ENCODE data around the gene RPL12. TPM values are rescaled to one million over a fixed set of nuclear protein-coding genes. Genes with fewer than 3 reads are reported as not detected.
A peak's percentile ranks its signal among the peaks of the same experiment; 100 is the strongest.

Gene RPL12
- total and polyA plus RNA-seq, 9 of the 15 experiments (the other 6 are each of a cell fraction or from before 2014, with no cell fraction given) = 1,614 to 4,558 (median 2,531) TPM

GRCh38 chr9:127405344-127406125, 45.7 kb downstream of the RPL12 start:
- no peak for DNase-seq (ENCODE audit: extremely low read depth in 1 of 4, low spot score in 3 of 4)
- in situ Hi-C loops (cut with MboI) = no loop called here
- FAIRE-seq = no peak

GRCh38 chr9:127404631-127405030, 46.6 kb downstream of the RPL12 start:
- CTCF ChIA-PET (ENCODE audit: low intra/inter-chr PET ratio) = no interaction called here
- FAIRE-seq = no peak
- peaks cover 2 to 40% of the 10 kb centered on the region in 2 experiments; a peak in 4 of 5 replicates for H3K4me1 ChIP-seq (replicated peaks in 1 of 2; ENCODE audit: control insufficient read depth in 2 of 2, insufficient read depth in 2 of 2, low read length in 2 of 2)
- TF ChIP-seq ZBTB34 (CRISPR knock-in tag; IDR thresholded peaks at IDR 0.05) (no peak), ZNF354B (CRISPR knock-in tag; IDR thresholded peaks at IDR 0.05) (no peak), E2F1 (CRISPR knock-in tag; IDR thresholded peaks at IDR 0.05) (no peak), POLR3A (IDR thresholded peaks at IDR 0.05; ENCODE audit: borderline replicate concordance, extremely low read depth, insufficient read depth, insufficient read length) (no peak), C11orf30 (IDR thresholded peaks at IDR 0.05; ENCODE audit: low read depth) (no peak), HES1 (IDR thresholded peaks at IDR 0.05; ENCODE audit: low read depth) (no peak), NFYB (IDR thresholded peaks at IDR 0.05; ENCODE audit: extremely low read depth, insufficient read length) (no peak), PHF21A (IDR thresholded peaks at IDR 0.05; ENCODE audit: borderline replicate concordance, low read depth) (no peak), HSF4 (CRISPR knock-in tag; IDR thresholded peaks at IDR 0.05; ENCODE audit: borderline replicate concordance) (no peak)

More at GRCh38 chr9:127405344-127406125, 45.7 kb downstream of the RPL12 start:
- H3K79me2 ChIP-seq (ENCODE audit: control insufficient read depth, insufficient read depth, low read length) = no peaks in the 10 kb centered on the region
- peaks cover 6% of the 10 kb centered on the region for H3K9me1 ChIP-seq (ENCODE audit: control insufficient read depth, insufficient read depth, low read length)
- no TSS peak for BruUV-seq (replicated peaks)
- H3K4me2 ChIP-seq (ENCODE audit: insufficient read depth, low read length) = no peak overlapping the region
- CTCF ChIA-PET (ENCODE audit: low intra/inter-chr PET ratio) = no interaction called here
- H4K20me1 ChIP-seq (replicated peaks; ENCODE audit: control insufficient read depth, insufficient read depth, low read length) = no peaks in the 10 kb centered on the region; the same call in 1 of the 2 replicates
- no peak overlapping the region for H3K4me3 ChIP-seq
- H3K27ac ChIP-seq (ENCODE audit: extremely low read depth, low read depth, low read length) = no peak overlapping the region
- WGBS (ENCODE audit: insufficient coverage, low coverage, missing lambda C conversion rate) = 80% methylated on average over 14 of the region's 20 CpGs
- H3K36me3 ChIP-seq (ENCODE audit: control insufficient read depth, insufficient read depth, low read length) = no peaks in the 10 kb centered on the region
- intact Hi-C loops (cut with micrococcal nuclease) = no loop called here
- TF ChIP-seq ZNF232 (CRISPR knock-in tag; IDR thresholded peaks at IDR 0.05) (no peak), RBM25 (IDR thresholded peaks at IDR 0.05; ENCODE audit: low read depth, low read length, severe bottlenecking) (peak; percentile 52), ZFP36 (IDR thresholded peaks at IDR 0.05; ENCODE audit: low read depth, low read length, partially characterized antibody) (peak; percentile 70)
- POLR2A ChIA-PET = interaction anchor here (0.6 to 1.0 kb wide), 2 partner anchors 17 to 150 kb away, joined by 3 read pairs; no protein-coding TSS in a partner anchor
- no peak for ATAC-seq
- H3K4me1 ChIP-seq (replicated peaks in 1 of 2; ENCODE audit: control insufficient read depth in 2 of 2, insufficient read depth in 2 of 2, low read length in 2 of 2) = peaks cover 2 to 40% of the 10 kb centered on the region in 2 experiments; a peak in 4 of 5 replicates
- no peaks in the 10 kb centered on the region for H3K9me3 ChIP-seq (replicated peaks; ENCODE audit: control insufficient read depth, insufficient read depth, low read depth, low read length)
- H3K9ac ChIP-seq (ENCODE audit: insufficient read depth in 1 of 2, low read depth in 2 of 2, low read length in 2 of 2) = peak overlapping the region in 1 of 2 experiments; percentile 61; a peak in 2 of 4 replicates
- no peak overlapping the region for H2AFZ ChIP-seq (ENCODE audit: low read depth, low read length)
- H3K27me3 ChIP-seq (ENCODE audit: control insufficient read depth in 2 of 2, insufficient read depth in 2 of 2, low read length in 2 of 2) = no peaks in the 10 kb centered on the region

More at GRCh38 chr9:127404631-127405030, 46.6 kb downstream of the RPL12 start:
- no peak overlapping the region for H3K27ac ChIP-seq (ENCODE audit: extremely low read depth, low read depth, low read length)
- no peaks in the 10 kb centered on the region; the same call in 1 of the 2 replicates for H4K20me1 ChIP-seq (replicated peaks; ENCODE audit: control insufficient read depth, insufficient read depth, low read length)
- H3K79me2 ChIP-seq (ENCODE audit: control insufficient read depth, insufficient read depth, low read length) = no peaks in the 10 kb centered on the region
- intact Hi-C loops (cut with micrococcal nuclease) (no loop called here), in situ Hi-C loops (cut with MboI) (no loop called here)
- H3K9me1 ChIP-seq (ENCODE audit: control insufficient read depth, insufficient read depth, low read length) = peaks cover 6% of the 10 kb centered on the region
- H3K9me3 ChIP-seq (replicated peaks; ENCODE audit: control insufficient read depth, insufficient read depth, low read depth, low read length) = no peaks in the 10 kb centered on the region
- no peak overlapping the region; a peak in 1 of 4 replicates for H3K9ac ChIP-seq (ENCODE audit: insufficient read depth in 1 of 2, low read depth in 2 of 2, low read length in 2 of 2)
- POLR2A ChIA-PET = no interaction called here
- DNase-seq (ENCODE audit: extremely low read depth in 1 of 4, low spot score in 3 of 4) = no peak
- no TSS peak for BruUV-seq (replicated peaks)
- H3K4me3 ChIP-seq = no peak overlapping the region
- WGBS (ENCODE audit: insufficient coverage, low coverage, missing lambda C conversion rate) = 84% methylated on average over 21 of the region's 23 CpGs
- no peak for ATAC-seq
- no peaks in the 10 kb centered on the region for H3K27me3 ChIP-seq (ENCODE audit: control insufficient read depth in 2 of 2, insufficient read depth in 2 of 2, low read length in 2 of 2)
- H3K36me3 ChIP-seq (ENCODE audit: control insufficient read depth, insufficient read depth, low read length) = no peaks in the 10 kb centered on the region
- no peak overlapping the region for H3K4me2 ChIP-seq (ENCODE audit: insufficient read depth, low read length)
- no peak overlapping the region for H2AFZ ChIP-seq (ENCODE audit: low read depth, low read length)

Measured in K562 (cell line).